Neural cell (in vitro differentiated cells): ENCODE measurements around the gene SLC25A34. TPM values are rescaled to one million over a fixed set of nuclear protein-coding genes. Genes with fewer than 3 reads are reported as not detected.

Experiments
- H2AFZ ChIP-seq: fragments of 200-600, 300-800 bp; sonication (generic), shearing (Covaris generic); 2 replicates; pipeline ENCODE4 v1.6.0; 2014; ENCODE audit warnings: low read depth, mild to moderate bottlenecking, antibody characterized with exemption, low read length, moderate library complexity
- H3F3A ChIP-seq: fragments of 200-600 bp; shearing (Covaris generic); 2 replicates; pipeline ENCODE4 v1.6.1; 2016; ENCODE audit warnings: mild to moderate bottlenecking, moderate library complexity, mixed read lengths, antibody characterized with exemption, low read length; ENCODE audit not compliant: insufficient read depth, poor library complexity, severe bottlenecking
- H3K27ac ChIP-seq: fragments of 200-600, 300-800 bp; sonication (generic), shearing (Covaris generic); 2 replicates; pipeline ENCODE4 v1.5.1; 2014; ENCODE audit warnings: mild to moderate bottlenecking, low read length, moderate library complexity
- H3K27me3 ChIP-seq: fragments of 300-800, 200-600 bp; sonication (generic), shearing (Covaris generic); 2 replicates; pipeline ENCODE4 v1.6.0; 2014; ENCODE audit warnings: mild to moderate bottlenecking, low read depth, low read length, moderate library complexity; ENCODE audit not compliant: insufficient read depth
- H3K36me3 ChIP-seq: fragments of 300-800, 200-600 bp; sonication (generic), shearing (Covaris generic); 2 replicates; pipeline ENCODE4 v1.5.1; 2014; ENCODE audit warnings: mild to moderate bottlenecking, antibody characterized with exemption, low read length, moderate library complexity; ENCODE audit not compliant: insufficient read depth
- H3K4me2 ChIP-seq: fragments of 300-800, 200-600 bp; sonication (generic), shearing (Covaris generic); 2 replicates; pipeline ENCODE4 v1.6.0; 2014; ENCODE audit warnings: mild to moderate bottlenecking, low read length
- H3K4me3 ChIP-seq: fragments of 300-800, 200-600 bp; sonication (generic), shearing (Covaris generic); 2 replicates; pipeline ENCODE4 v1.5.1; 2014; ENCODE audit warnings: mild to moderate bottlenecking, low read length, moderate library complexity
- H3K79me2 ChIP-seq: fragments of 200-600 bp; shearing (Covaris generic); replicated peaks from 2 replicates; pipeline ENCODE4 v1.6.0; 2014; ENCODE audit warnings: mild to moderate bottlenecking, low read length, moderate library complexity; ENCODE audit not compliant: insufficient read depth
- H3K9ac ChIP-seq: fragments of 300-800, 200-600 bp; sonication (generic), shearing (Covaris generic); 2 replicates; pipeline ENCODE4 v1.6.1; 2016; ENCODE audit warnings: mild to moderate bottlenecking, low read length, mixed read lengths
- H3K9me2 ChIP-seq: fragments of 200-600 bp; shearing (Covaris generic); 2 replicates; pipeline ENCODE4 v1.6.1; 2016; ENCODE audit warnings: mild to moderate bottlenecking, low read length, mixed read lengths; ENCODE audit not compliant: insufficient read depth
- H3K9me3 ChIP-seq: fragments of 200-600, 300-800 bp; sonication (generic), shearing (Covaris generic); 2 replicates; pipeline ENCODE4 v1.6.1; 2016; ENCODE audit warnings: mild to moderate bottlenecking, mixed run types, low read length, moderate library complexity, mixed read lengths
- H4K20me1 ChIP-seq: fragments of 200-600 bp; shearing (Covaris generic); 2 replicates; pipeline ENCODE4 v1.6.1; 2016; ENCODE audit warnings: mild to moderate bottlenecking, mixed run types; ENCODE audit not compliant: insufficient read depth
- CTCF ChIP-seq: fragments of 450-650 bp; IDR thresholded peaks from 2 replicates; pipeline ENCODE4 v1.5.1; 2014; ENCODE audit warnings: antibody characterized with exemption, mild to moderate bottlenecking, moderate library complexity; ENCODE audit not compliant: poor library complexity, severe bottlenecking
- EP300 ChIP-seq: fragments of 450-650 bp; conservative IDR thresholded peaks from 2 replicates; pipeline ENCODE4 v1.6.1; 2014; ENCODE audit warnings: antibody characterized with exemption, mild to moderate bottlenecking, moderate library complexity; ENCODE audit not compliant: poor library complexity, severe bottlenecking
- EZH2 ChIP-seq: fragments of 200-600, 300-800 bp; shearing (Covaris generic), sonication (generic); IDR thresholded peaks from 2 replicates; pipeline ENCODE4 v1.6.1; 2014; ENCODE audit warnings: antibody characterized with exemption, low read length, borderline replicate concordance, mild to moderate bottlenecking; ENCODE audit not compliant: insufficient read depth, poor library complexity, severe bottlenecking
- MXI1 ChIP-seq: fragments of 450-650 bp; conservative IDR thresholded peaks from 2 replicates; pipeline ENCODE4 v1.6.1; 2014; ENCODE audit warnings: antibody characterized with exemption, mild to moderate bottlenecking; ENCODE audit not compliant: poor library complexity, severe bottlenecking
- POLR2AphosphoS5 ChIP-seq: IDR thresholded peaks from 2 replicates; pipeline ENCODE4 v1.6.1; 2012
- RAD21 ChIP-seq: fragments of 450-650 bp; conservative IDR thresholded peaks from 2 replicates; pipeline ENCODE4 v1.6.1; 2014; ENCODE audit warnings: antibody characterized with exemption, mild to moderate bottlenecking, moderate library complexity
- SMC3 ChIP-seq: fragments of 450-650 bp; conservative IDR thresholded peaks from 2 replicates; pipeline ENCODE4 v1.6.1; 2014; ENCODE audit warnings: antibody characterized with exemption, mild to moderate bottlenecking, moderate library complexity; ENCODE audit not compliant: poor library complexity
- TAF1 ChIP-seq: IDR thresholded peaks from 2 replicates; pipeline ENCODE4 v1.6.1; 2012; ENCODE audit warnings: low read depth
- polyA plus RNA-seq: library from polyadenylated mRNA; depleted of rRNA; stranded (reverse); fragments of >200 nt; gene quantifications from 2 replicates; pipeline ENCODE4 v1.2.3, GENCODE V29; 2014
- TF ChIP-seq, protein P1 (sequence below): IDR thresholded peaks from 2 replicates; pipeline ENCODE4 v1.6.1; 2012; ENCODE audit warnings: borderline replicate concordance

The SLC25A34 gene
- polyA plus RNA-seq, 1 donor from 2014 or later: 5.4 TPM

- Histone ChIP-seq H3K27ac (no peak overlapping the region), H3F3A (no peaks in the 10 kb centered on the region), H3K79me2 (no peaks in the 10 kb centered on the region), H3K9ac (no peak overlapping the region), H3K9me3 (no peaks in the 10 kb centered on the region), H3K4me2 (no peak overlapping the region), H3K9me2 (no peaks in the 10 kb centered on the region), H3K36me3 (no peaks in the 10 kb centered on the region), H3K27me3 (no peaks in the 10 kb centered on the region), H3K4me3 (no peak overlapping the region), H2AFZ (no peak overlapping the region), H4K20me1 (no peaks in the 10 kb centered on the region)
- TF ChIP-seq EP300 (no peak), SMC3 (no peak), CTCF (no peak), POLR2AphosphoS5 (no peak), EZH2 (no peak), TAF1 (no peak), MXI1 (no peak), RAD21 (no peak)
- TF ChIP-seq, protein P1, sequence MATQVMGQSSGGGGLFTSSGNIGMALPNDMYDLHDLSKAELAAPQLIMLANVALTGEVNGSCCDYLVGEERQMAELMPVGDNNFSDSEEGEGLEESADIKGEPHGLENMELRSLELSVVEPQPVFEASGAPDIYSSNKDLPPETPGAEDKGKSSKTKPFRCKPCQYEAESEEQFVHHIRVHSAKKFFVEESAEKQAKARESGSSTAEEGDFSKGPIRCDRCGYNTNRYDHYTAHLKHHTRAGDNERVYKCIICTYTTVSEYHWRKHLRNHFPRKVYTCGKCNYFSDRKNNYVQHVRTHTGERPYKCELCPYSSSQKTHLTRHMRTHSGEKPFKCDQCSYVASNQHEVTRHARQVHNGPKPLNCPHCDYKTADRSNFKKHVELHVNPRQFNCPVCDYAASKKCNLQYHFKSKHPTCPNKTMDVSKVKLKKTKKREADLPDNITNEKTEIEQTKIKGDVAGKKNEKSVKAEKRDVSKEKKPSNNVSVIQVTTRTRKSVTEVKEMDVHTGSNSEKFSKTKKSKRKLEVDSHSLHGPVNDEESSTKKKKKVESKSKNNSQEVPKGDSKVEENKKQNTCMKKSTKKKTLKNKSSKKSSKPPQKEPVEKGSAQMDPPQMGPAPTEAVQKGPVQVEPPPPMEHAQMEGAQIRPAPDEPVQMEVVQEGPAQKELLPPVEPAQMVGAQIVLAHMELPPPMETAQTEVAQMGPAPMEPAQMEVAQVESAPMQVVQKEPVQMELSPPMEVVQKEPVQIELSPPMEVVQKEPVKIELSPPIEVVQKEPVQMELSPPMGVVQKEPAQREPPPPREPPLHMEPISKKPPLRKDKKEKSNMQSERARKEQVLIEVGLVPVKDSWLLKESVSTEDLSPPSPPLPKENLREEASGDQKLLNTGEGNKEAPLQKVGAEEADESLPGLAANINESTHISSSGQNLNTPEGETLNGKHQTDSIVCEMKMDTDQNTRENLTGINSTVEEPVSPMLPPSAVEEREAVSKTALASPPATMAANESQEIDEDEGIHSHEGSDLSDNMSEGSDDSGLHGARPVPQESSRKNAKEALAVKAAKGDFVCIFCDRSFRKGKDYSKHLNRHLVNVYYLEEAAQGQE: no peak
These were observed 31.4 kb upstream of the SLC25A34 start for GRCh38 chr1:15704526-15705183.

- Histone ChIP-seq H3K4me3 (no peak overlapping the region), H3K4me2 (no peak overlapping the region), H3F3A (no peaks in the 10 kb centered on the region), H3K9me3 (no peaks in the 10 kb centered on the region), H2AFZ (no peak overlapping the region), H3K27ac (no peak overlapping the region), H3K27me3 (no peaks in the 10 kb centered on the region), H3K9me2 (no peaks in the 10 kb centered on the region), H4K20me1 (no peaks in the 10 kb centered on the region), H3K79me2 (no peaks in the 10 kb centered on the region), H3K36me3 (no peaks in the 10 kb centered on the region), H3K9ac (no peak overlapping the region)
- no peak for TF ChIP-seq EZH2
- no peak for TF ChIP-seq SMC3
- TF ChIP-seq CTCF: no peak
- no peak for TF ChIP-seq POLR2AphosphoS5
- no peak for TF ChIP-seq MXI1
- no peak for TF ChIP-seq RAD21
- TF ChIP-seq TAF1: no peak
- TF ChIP-seq, protein P1: no peak
- TF ChIP-seq EP300: no peak
These were observed 30.9 kb upstream of the SLC25A34 start for GRCh38 chr1:15705184-15705566.
